Measurements from ENCODE around the gene HTR4.
"Not testable (repeated sequence)": the region's sequence is repeated elsewhere in the genome, so short reads cannot be mapped to it uniquely, and the experiment has no call there.

Gene HTR4

DNA sequence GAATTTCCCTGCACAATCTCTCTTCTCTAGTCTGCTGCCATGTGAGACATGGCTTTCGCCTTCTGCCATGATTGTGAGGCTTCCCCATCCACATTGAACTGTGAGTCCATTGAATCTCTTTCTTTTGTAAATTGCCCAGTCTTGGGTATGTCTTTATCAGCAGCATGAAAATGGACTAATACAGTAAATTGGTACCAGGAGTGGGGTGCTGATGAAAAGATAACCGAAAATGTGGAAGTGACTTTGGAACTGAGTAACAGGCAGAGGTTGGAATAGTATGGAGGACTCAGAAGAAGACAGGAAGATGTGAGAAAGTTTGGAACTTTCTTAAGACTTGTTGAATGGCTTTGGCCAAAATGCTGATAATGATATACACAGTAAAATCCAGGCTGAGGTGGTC, 124.9 kb downstream of the HTR4 start:
- not testable (repeated sequence) for DNase-seq

GRCh38 chr5:148524721-148525120, 129.6 kb downstream of the HTR4 start:
- DNase-seq = no peak

DNA sequence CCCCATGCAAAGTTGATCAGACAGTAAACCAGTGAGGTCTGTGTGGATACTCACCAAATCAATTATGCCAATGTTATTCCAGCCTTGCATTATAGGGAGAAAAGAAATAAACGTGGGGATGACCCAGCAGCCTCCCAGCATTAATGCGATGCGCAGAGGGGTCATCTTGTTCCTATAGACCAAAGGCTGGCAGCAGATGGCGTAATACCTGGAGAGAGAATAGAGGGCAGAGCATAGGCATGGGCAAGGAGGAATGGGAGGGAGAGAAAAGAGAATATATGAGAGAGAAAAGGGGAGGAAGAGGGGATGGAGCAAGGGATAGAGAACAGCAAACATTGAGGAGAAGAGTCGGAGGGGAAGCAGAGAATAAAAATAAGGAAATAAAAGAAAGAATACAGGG, 131.2 kb downstream of the HTR4 start:
- DNase-seq = no peak

DNA sequence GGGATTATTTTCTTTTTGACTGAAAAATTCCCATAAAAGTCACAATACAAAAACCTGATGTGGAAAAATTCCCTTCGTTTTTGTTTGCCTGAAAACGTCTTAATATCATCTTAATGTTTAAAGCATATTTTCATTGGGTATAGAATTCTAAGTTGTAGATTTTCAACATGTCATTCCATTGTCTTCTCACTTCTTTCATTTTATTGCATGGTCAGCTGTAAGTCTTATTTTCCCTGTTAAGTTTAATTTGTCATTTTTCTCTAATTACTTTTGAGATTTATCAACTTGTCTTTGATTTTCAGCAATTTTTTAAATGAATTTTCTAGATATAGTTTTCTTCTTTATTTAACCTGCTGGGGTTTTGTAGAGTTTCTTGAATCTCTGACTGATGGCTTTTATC, 138.9 kb downstream of the HTR4 start:
- no peak for DNase-seq

- DNase-seq = no peak
Measured at GRCh38 chr5:148514344-148514743, 140.0 kb downstream of the HTR4 start.

- no peak for DNase-seq
Measured at GRCh38 chr5:148512498-148512897, 141.8 kb downstream of the HTR4 start.

DNA sequence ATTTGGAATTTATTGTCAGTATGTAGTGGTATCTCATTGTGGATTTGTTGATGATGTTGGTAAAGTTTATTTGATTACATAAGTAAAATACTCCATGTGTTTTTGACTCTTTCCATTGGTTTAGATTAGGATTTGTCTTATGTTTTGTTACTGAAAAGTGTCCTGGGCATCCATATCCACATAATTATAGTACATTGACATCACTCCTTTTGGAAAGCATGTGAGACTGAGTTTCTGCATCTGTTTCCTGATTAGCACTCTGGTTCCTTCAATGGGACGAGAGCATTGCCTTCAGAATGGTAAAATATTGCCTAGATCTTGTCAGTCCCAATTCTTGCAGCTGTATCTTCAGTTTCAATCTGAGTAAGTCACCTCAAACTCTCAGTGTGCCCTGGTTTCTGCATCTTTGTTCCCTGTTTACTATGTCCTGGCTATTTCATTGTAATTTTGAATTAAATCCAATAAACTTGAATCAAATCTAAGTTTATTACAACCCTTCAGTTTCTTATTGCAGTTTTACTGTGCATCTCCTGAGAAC, 142.4 kb downstream of the HTR4 start:
- DNase-seq = no peak

- DNase-seq = no peak
Measured at GRCh38 chr5:148509893-148510292, 144.4 kb downstream of the HTR4 start.

- DNase-seq = no peak
Measured at GRCh38 chr5:148507648-148508047, 146.7 kb downstream of the HTR4 start.

DNA sequence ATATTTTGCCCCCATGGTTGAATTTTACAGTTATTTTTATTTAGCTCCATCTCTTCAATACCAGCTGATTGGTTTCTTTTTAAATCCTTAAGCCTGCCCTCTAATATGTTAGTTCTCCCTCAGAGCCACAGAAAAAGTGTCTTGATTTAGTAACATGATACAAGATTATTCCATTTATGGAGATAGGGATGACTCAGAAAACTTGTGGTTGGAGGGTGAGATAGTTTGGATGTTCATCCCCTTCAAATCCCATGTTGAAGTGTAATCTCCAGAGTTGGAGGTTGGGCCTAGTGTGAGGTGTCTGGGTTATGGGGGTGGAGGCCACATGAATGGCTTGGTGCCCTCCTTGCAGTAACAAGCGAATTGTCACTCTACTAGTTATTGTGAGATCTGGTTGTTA, 154.9 kb downstream of the HTR4 start:
- no peak for DNase-seq

GRCh38 chr5:148497757-148498156, 156.6 kb downstream of the HTR4 start:
- no peak for DNase-seq

- no peak for DNase-seq
Measured at GRCh38 chr5:148492351-148492750, 162.0 kb downstream of the HTR4 start.

DNA sequence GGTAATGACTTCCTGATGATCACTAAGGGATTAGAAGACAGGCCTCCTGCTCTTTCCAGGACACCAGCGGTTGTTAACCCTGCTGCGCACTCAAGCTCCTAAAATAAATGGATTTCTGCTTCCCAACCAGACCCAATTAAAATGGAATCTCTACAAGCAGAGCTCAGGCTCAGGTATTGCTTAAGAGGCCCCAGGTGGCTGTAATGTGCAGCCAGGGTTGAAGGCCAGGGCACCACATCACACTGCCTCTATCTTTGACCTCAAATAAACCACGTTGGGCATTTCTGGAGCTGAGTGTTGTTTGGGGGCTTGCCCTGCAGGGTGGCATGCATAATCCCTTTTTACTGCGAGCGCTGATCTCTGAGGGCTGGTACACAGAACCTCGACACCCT, 162.5 kb downstream of the HTR4 start:
- no peak for DNase-seq

DNA sequence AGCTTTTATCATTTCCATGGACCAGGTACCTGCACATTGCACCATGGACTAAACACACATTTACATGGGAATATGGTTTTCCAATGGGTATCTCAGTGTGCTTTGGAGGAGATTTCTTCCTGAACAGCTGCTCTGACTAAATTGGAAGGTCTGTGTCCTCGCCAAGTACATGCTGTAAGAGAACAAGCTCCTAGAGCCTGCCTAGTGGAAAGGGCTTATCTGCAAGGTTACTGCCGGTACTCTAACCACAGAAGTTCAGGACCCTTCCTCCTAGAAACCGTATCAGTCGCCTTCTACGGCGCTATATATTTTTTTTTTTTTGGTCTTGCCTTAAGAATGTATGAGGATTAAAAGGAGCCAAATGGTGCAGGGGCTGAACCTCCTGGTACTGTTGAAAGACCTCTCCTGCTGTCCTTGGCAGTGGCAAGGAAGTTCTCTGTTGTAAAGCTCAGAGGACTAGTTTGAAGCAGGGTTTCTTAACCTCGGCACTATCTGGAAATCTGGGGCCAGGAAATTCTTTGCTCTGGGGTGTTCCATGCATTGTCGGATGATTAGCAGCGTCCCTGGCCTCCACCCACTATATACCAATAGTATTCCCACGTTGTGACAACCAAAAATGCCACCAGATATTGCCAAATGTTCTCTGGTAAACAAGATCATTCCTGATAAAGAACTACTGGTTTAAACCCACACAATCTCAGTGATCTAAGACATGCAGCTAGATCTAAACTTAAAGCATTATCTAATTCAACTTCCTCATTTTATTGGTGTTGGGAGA, 163.1 kb downstream of the HTR4 start:
- DNase-seq = no peak

DNA sequence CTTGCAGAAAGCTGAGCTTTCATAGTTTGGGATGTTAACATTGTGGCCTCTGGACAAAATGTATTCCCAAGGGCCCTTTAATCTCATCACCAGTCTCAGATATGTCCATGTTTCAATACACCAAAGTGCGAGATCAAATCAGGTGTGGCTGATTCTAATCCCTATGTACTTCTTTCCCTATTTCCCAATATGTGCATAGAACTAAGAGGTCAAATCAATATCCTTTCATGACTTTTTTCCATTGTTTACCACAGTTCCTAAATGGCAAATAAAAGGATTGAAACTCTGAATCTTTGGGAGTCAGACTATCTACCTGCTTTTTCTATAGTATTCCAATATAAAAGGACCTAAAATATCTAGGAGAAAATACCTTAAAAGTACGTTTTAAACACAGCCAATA, 165.6 kb downstream of the HTR4 start:
- DNase-seq = no peak

- no peak for DNase-seq
Measured at GRCh38 chr5:148486456-148486855, 167.9 kb downstream of the HTR4 start.

DNA sequence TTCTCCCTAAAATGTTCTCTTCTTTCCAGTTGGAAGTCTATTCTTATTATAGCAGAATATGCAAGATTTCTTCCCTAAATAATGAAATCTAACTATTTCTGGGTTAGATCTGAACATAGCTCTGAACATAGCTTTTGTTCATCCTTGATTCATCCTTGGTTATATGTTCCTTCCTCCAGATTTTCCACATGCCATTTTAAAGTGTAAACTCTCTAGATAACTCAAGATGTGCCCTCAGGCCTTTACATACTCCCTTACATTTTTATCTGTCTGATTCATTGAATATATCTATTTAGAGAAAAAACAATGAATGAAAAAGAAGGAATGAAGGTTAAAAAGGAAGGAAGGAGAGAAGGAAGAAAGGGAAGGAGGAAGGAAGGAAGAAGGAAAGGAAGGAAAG, 169.7 kb downstream of the HTR4 start:
- no peak for DNase-seq

GRCh38 chr5:148483750-148484149, 170.6 kb downstream of the HTR4 start:
- DNase-seq = no peak

DNA sequence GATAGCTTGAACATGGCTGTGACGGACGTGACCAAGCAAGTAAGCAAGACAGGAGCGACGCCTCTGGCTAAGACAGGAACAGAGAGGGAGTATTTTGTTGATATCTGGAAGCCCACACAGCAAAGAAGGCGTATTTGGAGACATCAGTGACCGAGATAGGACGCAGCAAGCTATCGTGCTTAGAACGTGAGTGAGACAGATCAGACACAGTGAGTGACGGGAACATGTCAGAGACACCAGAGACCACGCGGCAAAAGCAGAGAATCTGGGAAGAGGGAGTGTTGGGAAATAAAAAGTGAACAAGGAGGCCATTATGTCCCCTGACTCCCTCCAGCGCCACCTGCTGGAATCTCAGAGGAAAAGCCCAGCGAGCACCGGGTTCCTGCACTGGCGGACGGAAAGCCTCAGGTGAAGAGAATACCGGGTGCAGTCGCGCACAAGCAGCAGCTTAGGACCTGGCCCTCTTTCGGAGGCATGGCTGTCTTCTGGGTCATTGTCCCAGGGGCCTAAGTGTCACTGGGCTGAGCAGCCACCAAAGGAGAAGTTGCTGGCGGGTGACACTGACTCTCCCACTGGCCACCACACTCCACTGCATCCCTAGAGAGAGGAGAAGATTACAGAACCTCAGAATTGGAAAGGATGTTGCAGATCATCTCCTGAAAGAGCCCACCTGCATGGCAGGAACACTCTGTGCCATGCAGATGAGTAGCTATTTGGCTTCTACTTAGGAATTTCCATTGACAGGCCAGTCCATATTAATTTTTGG, 171.4 kb downstream of the HTR4 start:
- DNase-seq = peak; percentile 43

DNA sequence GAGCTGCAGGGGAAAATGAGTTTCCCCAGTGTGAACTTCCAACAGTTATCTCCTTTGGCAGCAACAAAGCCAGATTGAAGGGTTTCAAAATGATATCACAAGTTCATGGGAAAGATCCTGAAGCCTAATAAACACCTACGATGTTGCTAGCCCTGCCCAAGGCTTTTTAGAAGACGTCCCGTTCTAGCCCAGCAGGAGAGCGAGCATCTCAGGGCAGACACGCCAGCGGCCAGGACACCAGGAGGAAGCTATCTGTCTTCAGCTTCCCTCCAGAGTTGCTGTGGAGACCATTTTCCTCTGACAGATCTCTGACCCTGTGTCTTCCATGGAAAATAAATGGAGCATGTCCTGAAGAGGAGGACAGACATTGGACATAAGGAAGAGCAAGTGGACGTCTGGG, 172.1 kb downstream of the HTR4 start:
- no peak for DNase-seq

DNA sequence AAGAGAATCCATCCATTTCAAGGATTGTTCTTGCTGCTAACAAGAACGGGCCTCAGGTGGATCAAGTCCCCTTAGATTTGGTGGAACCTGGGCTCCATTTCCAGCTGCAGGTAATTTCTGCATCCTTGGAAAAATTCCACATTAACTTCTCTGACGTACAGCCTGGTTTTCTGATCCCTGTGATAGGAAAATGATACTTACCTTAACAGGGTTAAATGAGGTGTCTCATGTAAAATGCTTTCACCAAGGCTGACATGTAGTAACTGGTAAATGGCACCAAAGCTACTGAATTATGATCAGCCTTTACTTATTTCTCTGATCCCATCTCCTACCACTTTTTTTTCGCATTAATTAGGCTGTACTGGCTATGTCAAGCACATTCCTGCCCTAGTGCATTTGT, 176.9 kb downstream of the HTR4 start:
- no peak for DNase-seq

GRCh38 chr5:148476302-148476701, 178.0 kb downstream of the HTR4 start:
- no peak for DNase-seq

DNA sequence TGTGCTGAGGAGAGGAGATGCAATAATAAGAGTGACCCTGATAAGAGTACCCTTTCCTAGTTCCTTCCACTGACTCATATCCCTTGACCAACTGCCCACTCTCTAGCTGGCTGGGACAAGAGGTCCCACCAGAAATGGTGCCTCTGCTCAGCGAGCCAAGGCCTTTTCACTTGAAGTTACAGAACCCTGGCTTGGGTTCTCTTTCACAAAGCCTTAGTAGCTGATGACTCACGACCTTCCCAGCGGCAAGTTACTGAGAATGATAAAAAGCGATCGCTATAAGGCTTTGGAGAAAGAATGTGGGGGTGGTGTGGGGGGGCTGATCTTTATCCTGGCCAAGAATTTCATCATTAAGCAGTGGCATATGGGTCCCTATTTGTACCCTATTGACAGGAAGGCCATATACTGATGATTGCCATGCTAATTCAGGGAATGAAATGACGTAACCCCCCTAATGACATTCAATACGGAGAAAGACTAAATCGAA, 180.3 kb downstream of the HTR4 start:
- no peak for DNase-seq

DNA sequence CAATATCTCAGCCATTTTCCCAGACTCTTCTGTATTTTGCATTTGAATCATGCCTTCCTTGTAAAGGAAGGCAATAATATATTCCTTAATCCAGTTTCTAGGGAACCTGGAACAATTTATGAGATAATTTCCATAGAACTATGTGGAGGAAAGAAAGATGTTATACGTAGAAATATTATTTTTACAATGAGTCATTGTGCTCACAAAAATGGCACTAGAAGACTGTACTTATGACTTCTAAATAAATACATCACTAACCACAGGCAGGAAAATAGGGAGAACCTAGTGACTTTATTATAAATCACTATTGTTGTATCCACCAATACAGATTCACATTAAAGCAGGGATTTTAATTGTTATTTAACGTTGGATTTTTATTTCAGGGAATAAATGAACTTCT, 182.9 kb downstream of the HTR4 start:
- no peak for DNase-seq
